Esophagus squamous epithelium (tissue), 5 donors: ENCODE data around the gene GJB1. TPM values are rescaled to one million over a fixed set of nuclear protein-coding genes. Genes with fewer than 3 reads are reported as not detected.

Source experiments
- DNase-seq: peaks from one replicate; lab custom pipeline; 2025; lab: John Stamatoyannopoulos, UW
- H3K27ac ChIP-seq, 4 donors: fragments of 200-600 bp; sonication (generic); one replicate each; pipeline ENCODE4 v1.5.1; 2016 to 2019; ENCODE audit warnings: mild to moderate bottlenecking in 1 of 4
- H3K27me3 ChIP-seq, 4 donors: fragments of 200-600 bp; sonication (generic); 1 replicate in 3 of 4; 2 replicates in 1 of 4; pipeline versions ENCODE4 v1.5.1 to v1.6.0; 2017 to 2021; ENCODE audit warnings: antibody characterized with exemption in 1 of 4
- H3K36me3 ChIP-seq, 3 donors: fragments of 200-600 bp; sonication (generic); one replicate each; pipeline ENCODE4 v1.5.1; 2016 to 2019
- H3K4me1 ChIP-seq, 3 donors: fragments of 200-600 bp; sonication (generic); one replicate each; pipeline ENCODE4 v1.5.1; 2017 to 2019
- H3K4me3 ChIP-seq, 4 donors: fragments of 200-600 bp; sonication (generic); 1 replicate in 3 of 4; 2 replicates in 1 of 4; pipeline ENCODE4 v1.5.1; 2016 to 2019; ENCODE audit warnings: mild to moderate bottlenecking in 2 of 4, moderate library complexity in 1 of 4
- H3K9me3 ChIP-seq, 3 donors: fragments of 200-600 bp; sonication (generic); one replicate each; pipeline ENCODE4 v1.5.1; 2016 to 2019
- POLR2A ChIP-seq, 4 donors: fragments of 450-650 bp; IDR thresholded peaks; one replicate each; pipeline ENCODE4 v1.6.1; 2017; ENCODE audit warnings: antibody characterized with exemption in 4 of 4, mild to moderate bottlenecking in 4 of 4, moderate library complexity in 3 of 4
- WGBS, 2 donors: methylation state at CpG; one replicate each; pipeline ENCODE4 v1.1.5; 2018; 5-methylcytosine and 5-hydroxymethylcytosine counted together
- intact Hi-C: fragments of 100-400 bp; cut with DNase I; formaldehyde crosslinking; loops from one replicate; pipeline ENCODE4 v1.15.0; 2022
- total RNA-seq, 4 donors: library from RNA; depleted of rRNA; stranded (reverse); fragments of >200 nt; gene quantifications; one replicate each; pipeline ENCODE4 v1.1.0, GENCODE V29; 2016
- TF ChIP-seq, protein P1 (sequence below), 6 experiments: fragments of 450-650 bp in 4 of 6; fragments of 200-600 bp in 2 of 6; sonication (generic) in 2 of 6; IDR thresholded peaks; one replicate each; pipeline ENCODE4 v1.5.1; 2016 to 2019; ENCODE audit warnings: antibody characterized with exemption in 6 of 6, mild to moderate bottlenecking in 4 of 6, moderate library complexity in 4 of 6
- donor health status: DM: yes; HTN: yes; CAD: no.

The GJB1 gene
- total RNA-seq, 4 donors from 2014 or later: 0.19 to 0.32 TPM; not detected in 2

GRCh38 chrX:71228063-71228642 is 5.1 kb downstream of the GJB1 start:
- intact Hi-C loops: no loop called here
- H3K27me3 ChIP-seq: no peaks in the 10 kb centered on the region
- no peak overlapping the region for H3K27ac ChIP-seq
- H3K9me3 ChIP-seq: no peaks in the 10 kb centered on the region
- H3K36me3 ChIP-seq: no peaks in the 10 kb centered on the region
- H3K4me3 ChIP-seq: no peak overlapping the region
- TF ChIP-seq POLR2A (IDR thresholded peaks at IDR 0.05): no peak
- TF ChIP-seq, protein P1, sequence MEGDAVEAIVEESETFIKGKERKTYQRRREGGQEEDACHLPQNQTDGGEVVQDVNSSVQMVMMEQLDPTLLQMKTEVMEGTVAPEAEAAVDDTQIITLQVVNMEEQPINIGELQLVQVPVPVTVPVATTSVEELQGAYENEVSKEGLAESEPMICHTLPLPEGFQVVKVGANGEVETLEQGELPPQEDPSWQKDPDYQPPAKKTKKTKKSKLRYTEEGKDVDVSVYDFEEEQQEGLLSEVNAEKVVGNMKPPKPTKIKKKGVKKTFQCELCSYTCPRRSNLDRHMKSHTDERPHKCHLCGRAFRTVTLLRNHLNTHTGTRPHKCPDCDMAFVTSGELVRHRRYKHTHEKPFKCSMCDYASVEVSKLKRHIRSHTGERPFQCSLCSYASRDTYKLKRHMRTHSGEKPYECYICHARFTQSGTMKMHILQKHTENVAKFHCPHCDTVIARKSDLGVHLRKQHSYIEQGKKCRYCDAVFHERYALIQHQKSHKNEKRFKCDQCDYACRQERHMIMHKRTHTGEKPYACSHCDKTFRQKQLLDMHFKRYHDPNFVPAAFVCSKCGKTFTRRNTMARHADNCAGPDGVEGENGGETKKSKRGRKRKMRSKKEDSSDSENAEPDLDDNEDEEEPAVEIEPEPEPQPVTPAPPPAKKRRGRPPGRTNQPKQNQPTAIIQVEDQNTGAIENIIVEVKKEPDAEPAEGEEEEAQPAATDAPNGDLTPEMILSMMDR (IDR thresholded peaks at IDR 0.05): no peak
- H3K4me1 ChIP-seq: no peaks in the 10 kb centered on the region
- no peak for DNase-seq
- WGBS, 2 donors: 100% methylated on average over 1 of the region's 1 CpG

DNA sequence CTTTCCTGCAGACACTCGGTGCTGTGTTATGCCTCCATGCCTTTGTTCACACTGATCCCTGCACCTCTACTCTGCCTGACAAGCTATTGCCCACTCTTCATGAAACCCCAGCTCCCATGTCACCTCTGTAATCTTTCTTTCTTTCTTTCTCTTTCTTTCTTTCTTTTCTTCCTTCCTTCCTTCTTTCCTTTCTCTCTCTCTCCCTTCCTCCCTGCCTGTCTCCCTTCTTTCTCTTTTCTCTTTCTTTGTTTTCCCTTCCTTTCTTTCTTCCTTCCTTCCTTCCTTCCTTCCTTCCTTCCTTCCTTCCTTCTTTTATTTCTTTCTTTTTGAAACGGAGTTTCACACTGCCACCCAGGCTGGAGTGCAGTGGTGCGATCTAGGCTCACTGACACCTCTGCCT is 12.5 kb downstream of the GJB1 start:
- H3K9me3 ChIP-seq: no peaks in the 10 kb centered on the region
- no peak for DNase-seq
- WGBS, 2 donors: 50 to 58% methylated on average over 3 of the region's 3 CpGs
- peaks cover 0 to 9% (median 0%) of the 10 kb centered on the region in 3 donors for H3K36me3 ChIP-seq
- no peaks in the 10 kb centered on the region for H3K4me1 ChIP-seq
- no peak for TF ChIP-seq POLR2A (IDR thresholded peaks at IDR 0.05)
- TF ChIP-seq, protein P1 (IDR thresholded peaks at IDR 0.05): no peak
- intact Hi-C loops: no loop called here
- no peak overlapping the region for H3K4me3 ChIP-seq
- H3K27ac ChIP-seq: no peak overlapping the region
- H3K27me3 ChIP-seq: no peaks in the 10 kb centered on the region

GRCh38 chrX:71236836-71237235 is 13.8 kb downstream of the GJB1 start:
- intact Hi-C loops: no loop called here
- peaks cover 0 to 23% (median 0%) of the 10 kb centered on the region in 3 donors for H3K36me3 ChIP-seq
- no peaks in the 10 kb centered on the region for H3K27me3 ChIP-seq
- TF ChIP-seq, protein P1 (IDR thresholded peaks at IDR 0.05): no peak
- TF ChIP-seq POLR2A (IDR thresholded peaks at IDR 0.05): no peak
- no peaks in the 10 kb centered on the region for H3K4me1 ChIP-seq
- no CpG with 5 or more reads among the region's 1 CpG for WGBS, 2 donors
- no peak overlapping the region for H3K27ac ChIP-seq
- no peak overlapping the region for H3K4me3 ChIP-seq
- H3K9me3 ChIP-seq: no peaks in the 10 kb centered on the region
- no peak for DNase-seq

DNA sequence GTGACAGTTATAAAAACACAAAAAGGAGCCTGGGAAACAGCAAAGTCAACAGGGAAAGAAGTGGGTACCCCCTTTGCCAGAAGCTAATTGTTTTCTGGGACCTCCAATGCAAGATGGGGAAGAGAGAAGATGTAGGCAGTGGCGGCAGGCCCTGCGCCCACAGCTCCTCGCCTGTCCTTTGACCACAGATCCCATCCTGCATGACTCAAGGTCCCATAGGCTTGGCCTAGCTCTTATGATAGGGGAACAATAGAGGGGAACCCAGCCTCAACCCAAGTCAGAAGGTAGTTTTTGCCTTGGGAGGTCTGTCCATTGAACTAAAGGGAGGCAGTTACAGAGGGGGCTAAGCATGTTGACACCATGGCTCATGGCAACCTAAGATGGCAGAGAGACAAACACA is 16.8 kb downstream of the GJB1 start:
- H3K36me3 ChIP-seq: peaks cover 0 to 52% (median 5%) of the 10 kb centered on the region in 3 donors

GRCh38 chrX:71241301-71241700 is 18.3 kb downstream of the GJB1 start:
- Histone ChIP-seq H3K27me3 (no peaks in the 10 kb centered on the region), H3K4me1 (peaks cover 0 to 7% (median 0%) of the 10 kb centered on the region in 3 donors), H3K9me3 (no peaks in the 10 kb centered on the region), H3K36me3 (peaks cover 0 to 68% (median 5%) of the 10 kb centered on the region in 3 donors), H3K27ac (no peak overlapping the region), H3K4me3 (no peak overlapping the region)
- DNase-seq: no peak
- intact Hi-C loops: no loop called here
- no peak for TF ChIP-seq POLR2A (IDR thresholded peaks at IDR 0.05)
- TF ChIP-seq, protein P1 (IDR thresholded peaks at IDR 0.05): no peak
- WGBS, 2 donors: 71 to 80% methylated on average over 1 to 5 of the region's 6 CpGs

More for the DNA sequence above, 16.8 kb downstream of the GJB1 start:
- Histone ChIP-seq H3K9me3 (no peaks in the 10 kb centered on the region), H3K27ac (no peak overlapping the region), H3K27me3 (no peaks in the 10 kb centered on the region), H3K4me3 (no peak overlapping the region), H3K4me1 (no peaks in the 10 kb centered on the region)
- intact Hi-C loops: no loop called here
- no peak for DNase-seq
- 83 to 89% methylated on average over 3 of the region's 3 CpGs for WGBS, 2 donors
- TF ChIP-seq, protein P1 (IDR thresholded peaks at IDR 0.05): no peak
- no peak for TF ChIP-seq POLR2A (IDR thresholded peaks at IDR 0.05)
